Keratinocyte (primary cell): ENCODE measurements around the gene IP6K2.

Experiments used
- CTCF ChIP-seq, 3 experiments: IDR thresholded peaks in 1 of 3; conservative IDR thresholded peaks in 1 of 3; optimal IDR thresholded peaks in 1 of 3; 2 replicates in 2 of 3; 3 replicates in 1 of 3; pipeline versions ENCODE3 to v1.5.1; 2011; ENCODE audit warnings: low read length in 3 of 3, mild to moderate bottlenecking in 3 of 3, moderate library complexity in 2 of 3, control low read depth in 1 of 3, inconsistent platforms in 1 of 3; ENCODE audit not compliant: insufficient read depth in 2 of 3; ENCODE audit errors: extremely low read depth in 1 of 3
- EZH2 ChIP-seq: IDR thresholded peaks from one replicate; pipeline ENCODE4 v1.6.1; 2012; ENCODE audit warnings: inconsistent platforms, mild to moderate bottlenecking, low read length, moderate library complexity

GRCh38 chr3:48678566-48679380, 38.2 kb downstream of the IP6K2 start:
- TF ChIP-seq CTCF (optimal IDR thresholded peaks at IDR 0.05 in 1 of 3, IDR thresholded peaks at IDR 0.05 in 1 of 3, conservative IDR thresholded peaks at IDR 0.05 in 1 of 3; ENCODE audit: extremely low read depth in 1 of 3, insufficient read depth in 2 of 3, low read length in 3 of 3) (no peak), EZH2 (no peak)
